Measurements from ENCODE around the gene TIMM22.
A peak's percentile ranks its signal among the peaks of the same experiment; 100 is the strongest.

GRCh38 chr17:1000597-1001461, 3.9 kb downstream of the TIMM22 start:
- TF ChIP-seq, protein P1, sequence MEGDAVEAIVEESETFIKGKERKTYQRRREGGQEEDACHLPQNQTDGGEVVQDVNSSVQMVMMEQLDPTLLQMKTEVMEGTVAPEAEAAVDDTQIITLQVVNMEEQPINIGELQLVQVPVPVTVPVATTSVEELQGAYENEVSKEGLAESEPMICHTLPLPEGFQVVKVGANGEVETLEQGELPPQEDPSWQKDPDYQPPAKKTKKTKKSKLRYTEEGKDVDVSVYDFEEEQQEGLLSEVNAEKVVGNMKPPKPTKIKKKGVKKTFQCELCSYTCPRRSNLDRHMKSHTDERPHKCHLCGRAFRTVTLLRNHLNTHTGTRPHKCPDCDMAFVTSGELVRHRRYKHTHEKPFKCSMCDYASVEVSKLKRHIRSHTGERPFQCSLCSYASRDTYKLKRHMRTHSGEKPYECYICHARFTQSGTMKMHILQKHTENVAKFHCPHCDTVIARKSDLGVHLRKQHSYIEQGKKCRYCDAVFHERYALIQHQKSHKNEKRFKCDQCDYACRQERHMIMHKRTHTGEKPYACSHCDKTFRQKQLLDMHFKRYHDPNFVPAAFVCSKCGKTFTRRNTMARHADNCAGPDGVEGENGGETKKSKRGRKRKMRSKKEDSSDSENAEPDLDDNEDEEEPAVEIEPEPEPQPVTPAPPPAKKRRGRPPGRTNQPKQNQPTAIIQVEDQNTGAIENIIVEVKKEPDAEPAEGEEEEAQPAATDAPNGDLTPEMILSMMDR (IDR thresholded peaks at IDR 0.05), result no peak
- TF ChIP-seq POLR2AphosphoS5 (IDR thresholded peaks at IDR 0.05) (peak; percentile 7 to 67), EP300 (IDR thresholded peaks at IDR 0.05) (peak in 2 of 4 donors; percentile 27 to 58)

All from upper lobe of left lung (tissue), 4 donors.